OCI-LY1 (cell line): ENCODE measurements around the gene CRY1.

Experiments
- EZH2 ChIP-seq: fragments of 200-600 bp; sonication (generic), shearing (Covaris generic); IDR thresholded peaks from 2 replicates; pipeline ENCODE4 v1.8.0; 2017; ENCODE audit warnings: borderline replicate concordance, mixed run types, mild to moderate bottlenecking, antibody characterized with exemption, low read length, moderate library complexity, mixed read lengths
- TF ChIP-seq, protein P1 (sequence below): fragments of 200-600 bp; sonication (generic), shearing (Covaris generic); IDR thresholded peaks from 2 replicates; pipeline ENCODE4 v1.5.1; 2017; ENCODE audit warnings: mild to moderate bottlenecking, antibody characterized with exemption, low read length, moderate library complexity, mixed read lengths

DNA sequence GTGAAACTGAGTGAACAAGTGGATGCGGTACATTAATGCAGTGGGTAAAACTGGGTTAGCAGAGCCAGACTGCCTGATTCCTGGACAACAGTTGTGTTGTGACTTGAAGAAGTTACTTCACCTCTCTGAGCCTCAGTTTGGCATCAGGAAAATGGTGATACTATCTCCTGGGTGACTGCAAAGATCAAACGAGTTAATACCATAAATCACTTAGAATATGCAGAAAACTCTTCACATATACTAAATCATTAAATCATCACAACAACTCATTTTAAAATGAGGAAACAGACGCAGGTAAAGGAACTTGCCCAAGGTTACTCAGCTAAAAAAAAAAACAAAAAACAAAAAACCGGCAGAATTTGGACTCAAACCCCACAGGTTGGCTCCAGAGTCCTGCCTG is 107.2 kb downstream of the CRY1 start:
- TF ChIP-seq, protein P1, sequence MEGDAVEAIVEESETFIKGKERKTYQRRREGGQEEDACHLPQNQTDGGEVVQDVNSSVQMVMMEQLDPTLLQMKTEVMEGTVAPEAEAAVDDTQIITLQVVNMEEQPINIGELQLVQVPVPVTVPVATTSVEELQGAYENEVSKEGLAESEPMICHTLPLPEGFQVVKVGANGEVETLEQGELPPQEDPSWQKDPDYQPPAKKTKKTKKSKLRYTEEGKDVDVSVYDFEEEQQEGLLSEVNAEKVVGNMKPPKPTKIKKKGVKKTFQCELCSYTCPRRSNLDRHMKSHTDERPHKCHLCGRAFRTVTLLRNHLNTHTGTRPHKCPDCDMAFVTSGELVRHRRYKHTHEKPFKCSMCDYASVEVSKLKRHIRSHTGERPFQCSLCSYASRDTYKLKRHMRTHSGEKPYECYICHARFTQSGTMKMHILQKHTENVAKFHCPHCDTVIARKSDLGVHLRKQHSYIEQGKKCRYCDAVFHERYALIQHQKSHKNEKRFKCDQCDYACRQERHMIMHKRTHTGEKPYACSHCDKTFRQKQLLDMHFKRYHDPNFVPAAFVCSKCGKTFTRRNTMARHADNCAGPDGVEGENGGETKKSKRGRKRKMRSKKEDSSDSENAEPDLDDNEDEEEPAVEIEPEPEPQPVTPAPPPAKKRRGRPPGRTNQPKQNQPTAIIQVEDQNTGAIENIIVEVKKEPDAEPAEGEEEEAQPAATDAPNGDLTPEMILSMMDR = no peak
- no peak for TF ChIP-seq EZH2
